GM10248 (cell line): ENCODE measurements around the gene CCDC33.

Experiments
- CTCF ChIA-PET: fragments of 300-600 bp; sonication (Branson Sonifier 250); formaldehyde crosslinking; extraction: SDS; loops from one replicate; lab custom pipeline; 2021; ENCODE audit warnings: antibody characterized with exemption; lab: Yijun Ruan, JAX
- POLR2A ChIA-PET: fragments of 350-650 bp; sonication (Branson Sonifier 250); formaldehyde crosslinking; extraction: SDS; loops from one replicate; lab custom pipeline; 2020; ENCODE audit warnings: antibody characterized with exemption; lab: Yijun Ruan, JAX
- DNase-seq: peaks from one replicate; pipeline ENCODE4 v3.0.0; 2012; ENCODE audit errors: extremely low spot score
- TF ChIP-seq, protein P1 (sequence below): IDR thresholded peaks from 2 replicates; pipeline ENCODE4 v1.5.1; 2012; ENCODE audit warnings: mild to moderate bottlenecking, low read depth; ENCODE audit errors: extremely low read depth, missing control alignments, control extremely low read depth

Gene CCDC33

DNA sequence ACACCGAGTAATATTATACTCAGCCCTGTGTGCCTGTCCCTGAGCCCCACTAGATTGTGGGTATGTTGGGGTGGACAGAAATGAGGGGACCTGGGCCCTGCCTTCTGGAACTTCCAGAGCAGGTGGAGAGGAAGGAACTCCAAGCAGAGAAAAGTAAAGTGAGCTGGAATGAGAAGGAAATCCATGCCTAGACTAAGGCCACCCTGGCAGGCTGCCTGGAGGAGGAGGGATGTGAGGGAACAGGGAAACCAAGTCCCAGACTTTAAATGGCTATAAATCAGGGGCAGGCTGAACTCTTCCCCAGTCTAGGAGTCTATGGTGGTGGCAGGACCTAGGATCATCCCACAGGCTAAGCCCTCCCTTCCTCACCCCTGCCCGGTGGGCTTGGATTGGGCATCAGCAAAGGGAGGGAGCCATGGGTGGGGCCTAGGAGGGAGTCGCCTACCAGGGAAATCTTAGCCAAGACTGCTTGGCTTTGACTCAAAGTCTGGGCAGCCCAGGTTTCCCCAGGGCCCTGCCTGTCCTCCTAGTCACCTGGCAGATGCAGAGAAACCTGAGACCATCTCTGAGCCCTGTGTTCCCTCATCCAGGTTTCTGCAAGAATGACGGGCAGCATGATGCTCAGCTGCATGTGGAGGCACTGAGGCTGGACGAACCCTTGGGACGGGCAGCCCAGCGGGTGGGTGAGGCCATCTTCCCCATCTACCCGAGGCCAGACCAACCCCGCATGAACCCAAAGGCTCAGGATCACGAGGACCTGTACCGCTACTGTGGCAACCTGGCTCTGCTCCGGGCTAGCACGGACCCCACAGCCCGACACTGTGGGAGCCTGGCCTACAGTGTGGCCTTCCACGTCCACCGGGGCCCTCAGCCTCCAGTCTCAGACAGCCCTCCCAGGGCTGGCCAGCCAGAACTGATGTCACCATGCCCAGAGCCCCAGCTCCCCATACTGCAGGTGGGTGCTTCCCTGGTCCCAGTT, 17.9 kb upstream of the CCDC33 start:
- POLR2A ChIA-PET: no interaction called here
- TF ChIP-seq, protein P1, sequence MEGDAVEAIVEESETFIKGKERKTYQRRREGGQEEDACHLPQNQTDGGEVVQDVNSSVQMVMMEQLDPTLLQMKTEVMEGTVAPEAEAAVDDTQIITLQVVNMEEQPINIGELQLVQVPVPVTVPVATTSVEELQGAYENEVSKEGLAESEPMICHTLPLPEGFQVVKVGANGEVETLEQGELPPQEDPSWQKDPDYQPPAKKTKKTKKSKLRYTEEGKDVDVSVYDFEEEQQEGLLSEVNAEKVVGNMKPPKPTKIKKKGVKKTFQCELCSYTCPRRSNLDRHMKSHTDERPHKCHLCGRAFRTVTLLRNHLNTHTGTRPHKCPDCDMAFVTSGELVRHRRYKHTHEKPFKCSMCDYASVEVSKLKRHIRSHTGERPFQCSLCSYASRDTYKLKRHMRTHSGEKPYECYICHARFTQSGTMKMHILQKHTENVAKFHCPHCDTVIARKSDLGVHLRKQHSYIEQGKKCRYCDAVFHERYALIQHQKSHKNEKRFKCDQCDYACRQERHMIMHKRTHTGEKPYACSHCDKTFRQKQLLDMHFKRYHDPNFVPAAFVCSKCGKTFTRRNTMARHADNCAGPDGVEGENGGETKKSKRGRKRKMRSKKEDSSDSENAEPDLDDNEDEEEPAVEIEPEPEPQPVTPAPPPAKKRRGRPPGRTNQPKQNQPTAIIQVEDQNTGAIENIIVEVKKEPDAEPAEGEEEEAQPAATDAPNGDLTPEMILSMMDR: no peak
- DNase-seq: no peak
- CTCF ChIA-PET: interaction anchor here (1.5 kb wide), 1 partner anchor 89 kb away, joined by 3 read pairs; no protein-coding TSS in a partner anchor

DNA sequence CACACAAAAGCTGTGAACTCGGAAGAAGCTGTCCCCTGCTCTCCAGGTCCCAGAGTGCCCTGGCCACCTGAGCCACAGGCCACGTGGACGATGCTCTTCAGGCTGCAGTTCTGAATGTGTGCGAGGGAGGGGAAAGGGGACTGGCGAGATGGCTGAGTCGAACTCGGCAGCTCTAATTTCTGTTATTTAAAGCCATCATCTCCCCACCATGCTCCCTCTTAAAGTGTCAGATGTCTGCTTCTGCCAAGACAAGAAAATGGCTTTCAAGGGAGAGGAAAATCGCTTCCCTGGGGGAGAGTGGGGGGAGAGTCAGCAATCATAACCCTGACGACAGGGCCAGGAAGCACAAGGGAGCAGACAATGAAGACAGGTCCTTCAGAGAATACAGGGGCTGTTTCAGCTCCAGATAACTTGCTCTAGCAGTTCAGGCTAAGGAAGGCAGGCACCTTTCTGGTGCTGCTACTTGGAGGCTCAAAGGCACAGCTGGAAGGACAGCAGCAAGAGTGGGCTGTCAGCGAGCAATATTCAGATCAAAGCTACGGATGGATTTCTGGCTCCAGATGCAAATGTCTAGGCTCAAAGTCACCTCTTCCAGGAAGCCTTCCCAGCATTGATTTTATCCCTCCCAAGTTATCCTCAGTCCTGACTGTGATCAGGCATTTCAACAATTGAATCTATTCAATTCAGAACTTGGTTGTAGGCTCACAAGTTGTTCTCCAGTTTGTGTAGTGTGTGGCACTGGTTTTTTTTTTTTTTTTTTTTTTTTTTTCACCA, 15.5 kb upstream of the CCDC33 start:
- POLR2A ChIA-PET: no interaction called here
- DNase-seq: no peak
- TF ChIP-seq, protein P1: no peak
- CTCF ChIA-PET: interaction anchor here (0.7 to 1.6 kb wide), 4 partner anchors 9 to 100 kb away, joined by 3 to 5 read pairs (median 4); no protein-coding TSS in a partner anchor

DNA sequence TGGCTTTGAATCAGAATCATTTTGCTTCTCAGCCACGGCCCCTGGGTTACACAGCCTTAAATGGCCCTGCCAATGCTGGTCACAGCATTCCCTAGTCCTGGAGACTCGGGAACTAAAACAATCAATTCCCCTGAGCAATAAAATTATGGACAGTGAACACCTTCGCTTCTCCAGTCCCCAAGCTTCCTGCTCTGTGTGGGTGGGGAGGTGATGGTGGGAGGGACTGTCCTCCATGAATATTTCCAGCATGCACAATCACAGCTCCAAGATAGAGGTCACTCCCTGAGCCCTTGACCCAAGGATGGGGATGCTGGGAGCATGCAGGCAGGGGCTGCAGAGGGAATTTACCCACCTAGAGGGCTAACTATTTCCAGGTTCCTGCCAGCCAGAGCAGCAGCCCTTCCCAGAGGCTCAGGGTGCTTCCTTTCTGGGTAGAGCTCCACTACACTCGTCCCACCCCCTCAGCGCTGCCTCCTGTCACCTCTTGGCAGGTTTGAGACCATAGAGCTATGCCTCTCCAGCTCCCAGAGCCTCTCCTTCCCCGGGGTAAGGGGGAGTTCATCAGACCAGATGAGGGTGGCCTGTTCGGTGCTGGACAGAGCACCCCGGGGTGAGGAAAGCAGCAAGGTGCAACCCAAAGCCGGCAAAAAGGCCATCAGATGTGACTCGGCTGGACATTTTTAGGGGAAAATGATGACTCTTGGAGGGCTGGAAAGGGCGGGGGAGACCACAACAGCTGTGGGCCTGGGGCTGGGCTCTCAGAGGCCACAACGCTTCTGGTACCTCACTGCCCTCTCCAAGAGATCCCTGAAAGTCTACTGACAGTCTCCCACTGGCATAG, 14.5 kb upstream of the CCDC33 start:
- POLR2A ChIA-PET: no interaction called here
- TF ChIP-seq, protein P1: no peak
- no peak for DNase-seq
- CTCF ChIA-PET: interaction anchor here (0.7 to 1.6 kb wide), 6 partner anchors 9 to 234 kb away, joined by 3 to 5 read pairs (median 3); no protein-coding TSS in a partner anchor

DNA sequence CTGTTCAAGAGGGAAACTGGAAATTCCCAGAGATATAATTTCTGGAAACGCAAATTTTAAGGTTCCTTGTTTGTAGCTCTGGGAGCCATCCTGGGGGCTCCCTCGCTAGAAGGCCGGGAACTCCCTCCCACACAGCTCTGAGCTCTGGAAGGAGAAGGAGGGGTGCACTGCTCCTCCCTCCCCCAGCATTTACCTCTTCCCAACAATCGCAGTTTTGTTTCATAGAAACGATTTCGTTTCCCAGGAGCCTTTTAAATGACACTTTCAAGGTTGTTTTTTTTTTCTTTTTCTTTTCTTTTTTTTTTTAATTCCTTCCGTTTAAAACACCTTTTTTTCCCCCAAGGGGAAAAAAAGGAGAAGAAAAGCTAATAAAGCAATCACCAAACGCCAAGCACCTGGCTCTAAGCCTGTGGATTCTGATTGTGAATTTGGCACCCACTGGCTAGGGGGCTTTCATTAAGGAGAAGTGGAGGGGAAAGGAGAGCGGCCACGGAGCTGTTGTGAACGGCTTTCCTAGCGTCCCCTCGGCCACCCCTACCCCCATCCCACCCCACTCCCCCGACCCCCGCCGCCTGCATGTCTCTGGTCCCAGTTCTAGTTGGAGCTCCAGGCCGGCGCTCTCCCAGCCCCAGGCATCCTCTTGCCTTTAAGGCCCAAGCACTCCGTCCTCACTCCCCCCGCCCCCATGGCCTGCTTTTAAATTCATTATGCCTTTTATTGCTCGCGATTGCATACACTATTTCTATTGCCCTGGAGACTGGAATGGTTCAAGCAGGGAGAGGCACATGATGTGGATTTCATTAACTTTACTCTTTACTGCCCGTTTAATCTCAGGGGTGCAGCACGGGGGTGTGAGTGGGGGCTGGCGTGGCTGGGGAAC, 13.6 kb upstream of the CCDC33 start:
- TF ChIP-seq, protein P1: no peak
- POLR2A ChIA-PET: no interaction called here
- CTCF ChIA-PET: interaction anchor here (1.1 to 1.3 kb wide), 5 partner anchors 9 to 235 kb away, joined by 3 to 4 read pairs (median 3); no protein-coding TSS in a partner anchor
- no peak for DNase-seq

DNA sequence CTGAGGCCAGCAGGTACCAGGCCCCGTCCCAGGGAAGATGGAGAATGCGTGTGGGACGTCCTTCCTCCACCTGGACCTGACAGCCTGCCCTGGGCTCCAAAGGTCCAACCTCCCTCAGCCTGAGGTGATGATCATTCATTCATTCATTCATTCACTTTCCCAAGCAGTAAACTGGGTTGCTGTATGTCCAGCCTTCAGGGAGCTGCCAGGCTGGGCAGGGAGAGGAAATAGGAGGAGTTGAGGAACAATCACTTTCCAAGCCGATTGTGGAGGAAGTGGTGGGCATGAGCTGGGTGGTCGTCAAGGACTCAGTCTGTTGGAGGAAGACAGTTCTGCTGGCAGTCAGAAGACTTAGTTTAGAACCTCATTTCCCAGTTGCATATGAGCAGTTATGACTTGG, 10.2 kb upstream of the CCDC33 start:
- ChIA-PET CTCF (no interaction called here), POLR2A (no interaction called here)
- TF ChIP-seq, protein P1: no peak

More for the DNA sequence above, 10.2 kb upstream of the CCDC33 start:
- DNase-seq: no peak
